ENCODE results near the gene PCDHB3.
"Not testable (repeated sequence)": the region's sequence is repeated elsewhere in the genome, so short reads cannot be mapped to it uniquely, and the experiment has no call there.

The PCDHB3 gene

DNA sequence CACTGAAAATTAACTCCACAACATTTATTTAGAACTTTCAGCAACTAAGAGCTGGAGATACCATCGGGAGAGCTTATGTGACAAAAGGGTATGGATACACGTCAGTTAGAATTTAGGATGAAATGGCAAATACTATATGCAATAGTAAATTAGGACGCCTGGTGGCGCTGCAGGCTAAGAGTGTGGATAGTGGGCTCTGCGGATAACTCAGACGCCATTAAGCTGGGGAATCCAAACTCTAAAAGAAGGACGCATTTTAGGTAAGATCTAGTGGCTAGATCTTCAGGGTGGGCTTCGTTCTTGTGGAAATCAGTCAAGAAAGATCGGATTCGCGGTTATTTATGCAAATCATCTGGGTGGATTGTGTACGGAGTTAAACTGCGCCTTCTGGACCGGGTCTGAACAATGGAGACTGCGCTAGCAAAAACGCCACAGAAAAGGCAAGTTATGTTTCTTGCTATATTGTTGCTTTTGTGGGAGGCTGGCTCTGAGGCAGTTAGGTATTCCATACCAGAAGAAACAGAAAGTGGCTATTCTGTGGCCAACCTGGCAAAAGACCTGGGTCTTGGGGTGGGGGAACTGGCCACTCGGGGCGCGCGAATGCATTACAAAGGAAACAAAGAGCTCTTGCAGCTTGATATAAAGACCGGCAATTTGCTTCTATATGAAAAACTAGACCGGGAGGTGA lies 34.9 kb downstream of the PCDHB3 start, which contains the start of gene PCDHB5:
Gene PCDHB5, plus strand, starts transcription at position 177 of the 688 bp plus-strand sequence. Its CDS starts 229 bp downstream, at position 406.
- Histone ChIP-seq H3K9me3 (ENCODE audit: control insufficient read depth, low read length) (no peaks in the 10 kb centered on the region), H3K36me3 (ENCODE audit: control insufficient read depth, insufficient read depth, low read length) (no peaks in the 10 kb centered on the region), H3K4me1 (ENCODE audit: control insufficient read depth, insufficient read depth, low read length, poor library complexity, severe bottlenecking) (no peaks in the 10 kb centered on the region), H3K27me3 (replicated peaks; ENCODE audit: control insufficient read depth, insufficient read depth, low read length, poor library complexity, severe bottlenecking) (no peaks in the 10 kb centered on the region), H3K27ac (ENCODE audit: insufficient read depth, low read length, poor library complexity, severe bottlenecking) (no peak within 1 kb of the TSS), H3K4me3 (ENCODE audit: insufficient read depth, low read depth, low read length, poor library complexity, severe bottlenecking) (no peak within 1 kb of the TSS)
- DNase-seq: no peak

DNA sequence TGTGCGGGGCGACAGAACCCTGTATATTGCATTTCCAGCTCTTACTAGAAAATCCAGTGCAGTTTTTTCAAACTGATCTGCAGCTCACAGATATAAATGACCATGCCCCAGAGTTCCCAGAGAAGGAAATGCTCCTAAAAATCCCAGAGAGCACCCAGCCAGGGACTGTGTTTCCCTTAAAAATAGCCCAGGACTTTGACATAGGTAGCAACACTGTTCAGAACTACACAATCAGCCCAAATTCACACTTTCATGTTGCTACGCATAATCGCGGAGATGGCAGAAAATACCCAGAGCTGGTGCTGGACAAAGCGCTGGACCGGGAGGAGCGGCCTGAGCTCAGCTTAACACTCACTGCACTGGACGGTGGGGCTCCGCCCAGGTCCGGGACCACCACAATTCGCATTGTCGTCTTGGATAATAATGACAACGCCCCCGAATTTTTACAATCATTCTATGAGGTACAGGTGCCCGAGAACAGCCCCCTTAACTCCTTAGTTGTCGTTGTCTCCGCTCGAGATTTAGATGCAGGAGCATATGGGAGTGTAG lies 35.5 kb downstream of the PCDHB3 start:
- H3K36me3 ChIP-seq (ENCODE audit: control insufficient read depth, insufficient read depth, low read length): no peaks in the 10 kb centered on the region
- H3K4me1 ChIP-seq (ENCODE audit: control insufficient read depth, insufficient read depth, low read length, poor library complexity, severe bottlenecking): no peaks in the 10 kb centered on the region
- no peaks in the 10 kb centered on the region for H3K9me3 ChIP-seq (ENCODE audit: control insufficient read depth, low read length)
- no peaks in the 10 kb centered on the region for H3K27me3 ChIP-seq (replicated peaks; ENCODE audit: control insufficient read depth, insufficient read depth, low read length, poor library complexity, severe bottlenecking)
- H3K4me3 ChIP-seq (ENCODE audit: insufficient read depth, low read depth, low read length, poor library complexity, severe bottlenecking): no peak overlapping the region
- H3K27ac ChIP-seq (ENCODE audit: insufficient read depth, low read length, poor library complexity, severe bottlenecking): no peak overlapping the region
- no peak for DNase-seq

DNA sequence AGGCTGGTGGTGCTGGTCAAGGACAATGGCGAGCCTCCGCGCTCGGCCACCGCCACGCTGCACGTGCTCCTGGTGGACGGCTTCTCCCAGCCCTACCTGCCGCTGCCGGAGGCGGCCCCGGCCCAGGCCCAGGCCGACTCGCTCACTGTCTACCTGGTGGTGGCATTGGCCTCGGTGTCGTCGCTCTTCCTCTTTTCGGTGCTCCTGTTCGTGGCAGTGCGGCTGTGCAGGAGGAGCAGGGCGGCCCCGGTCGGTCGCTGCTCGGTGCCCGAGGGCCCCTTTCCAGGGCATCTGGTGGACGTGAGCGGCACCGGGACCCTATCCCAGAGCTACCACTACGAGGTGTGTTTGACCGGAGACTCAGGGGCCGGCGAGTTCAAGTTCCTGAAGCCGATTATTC lies 37.1 kb downstream of the PCDHB3 start:
- H3K27ac ChIP-seq (ENCODE audit: insufficient read depth, low read length, poor library complexity, severe bottlenecking); H3K27me3 ChIP-seq (replicated peaks; ENCODE audit: control insufficient read depth, insufficient read depth, low read length, poor library complexity, severe bottlenecking); H3K36me3 ChIP-seq (ENCODE audit: control insufficient read depth, insufficient read depth, low read length); H3K4me1 ChIP-seq (ENCODE audit: control insufficient read depth, insufficient read depth, low read length, poor library complexity, severe bottlenecking); DNase-seq; H3K9me3 ChIP-seq (ENCODE audit: control insufficient read depth, low read length); H3K4me3 ChIP-seq (ENCODE audit: insufficient read depth, low read depth, low read length, poor library complexity, severe bottlenecking): not testable (repeated sequence)

DNA sequence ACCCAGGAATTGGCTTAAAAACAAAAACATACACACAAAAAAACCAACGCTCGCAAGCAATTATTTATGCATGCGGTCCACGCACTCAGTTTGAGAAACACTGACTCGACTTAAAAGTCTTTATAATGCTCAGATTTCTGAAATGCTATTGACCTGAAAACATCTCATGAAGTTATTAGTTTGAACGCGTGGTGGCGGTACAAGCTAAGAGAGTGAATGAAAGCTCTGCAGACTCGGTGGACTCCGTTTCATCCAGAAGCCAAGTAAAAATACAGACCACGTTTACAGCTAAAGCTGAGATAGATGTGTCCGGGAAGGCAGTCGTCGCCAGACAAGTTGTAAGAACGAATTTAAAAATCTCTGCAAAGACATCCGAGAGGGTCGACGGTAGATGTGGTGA lies 49.5 kb downstream of the PCDHB3 start, which contains the start of gene PCDHB6:
Gene PCDHB6, plus strand, starts transcription at position 246 of the 400 bp plus-strand sequence. CDS start 201 bp downstream, outside the sequence.
- Histone ChIP-seq H3K27ac (ENCODE audit: insufficient read depth, low read length, poor library complexity, severe bottlenecking) (no peak within 1 kb of the TSS), H3K9me3 (ENCODE audit: control insufficient read depth, low read length) (no peaks in the 10 kb centered on the region), H3K27me3 (replicated peaks; ENCODE audit: control insufficient read depth, insufficient read depth, low read length, poor library complexity, severe bottlenecking) (peaks cover 8% of the 10 kb centered on the region), H3K4me1 (ENCODE audit: control insufficient read depth, insufficient read depth, low read length, poor library complexity, severe bottlenecking) (no peaks in the 10 kb centered on the region), H3K36me3 (ENCODE audit: control insufficient read depth, insufficient read depth, low read length) (no peaks in the 10 kb centered on the region), H3K4me3 (ENCODE audit: insufficient read depth, low read depth, low read length, poor library complexity, severe bottlenecking) (no peak within 1 kb of the TSS)
- DNase-seq: no peak

DNA sequence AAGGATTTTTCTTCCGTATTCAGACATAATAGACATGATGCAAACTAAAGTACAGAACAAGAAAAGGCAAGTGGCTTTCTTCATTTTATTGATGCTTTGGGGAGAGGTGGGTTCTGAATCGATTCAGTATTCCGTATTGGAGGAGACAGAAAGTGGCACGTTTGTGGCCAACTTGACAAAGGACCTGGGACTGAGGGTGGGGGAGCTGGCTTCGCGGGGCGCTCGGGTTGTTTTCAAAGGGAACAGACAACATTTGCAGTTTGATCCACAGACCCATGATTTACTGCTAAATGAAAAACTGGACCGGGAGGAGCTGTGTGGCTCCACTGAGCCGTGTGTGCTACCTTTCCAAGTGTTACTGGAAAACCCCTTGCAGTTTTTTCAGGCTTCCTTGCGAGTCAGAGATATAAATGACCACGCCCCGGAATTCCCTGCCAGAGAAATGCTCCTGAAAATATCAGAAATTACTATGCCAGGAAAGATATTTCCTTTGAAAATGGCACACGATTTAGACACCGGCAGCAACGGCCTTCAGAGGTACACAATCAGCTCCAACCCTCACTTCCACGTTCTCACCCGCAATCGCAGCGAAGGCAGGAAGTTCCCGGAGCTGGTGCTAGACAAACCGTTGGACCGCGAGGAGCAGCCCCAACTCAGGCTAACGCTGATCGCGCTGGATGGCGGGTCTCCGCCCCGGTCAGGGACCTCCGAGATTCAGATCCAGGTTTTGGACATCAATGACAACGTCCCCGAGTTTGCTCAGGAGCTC lies 50.1 kb downstream of the PCDHB3 start:
- no peak for DNase-seq
- Histone ChIP-seq H3K4me1 (ENCODE audit: control insufficient read depth, insufficient read depth, low read length, poor library complexity, severe bottlenecking) (no peaks in the 10 kb centered on the region), H3K4me3 (ENCODE audit: insufficient read depth, low read depth, low read length, poor library complexity, severe bottlenecking) (no peak overlapping the region), H3K36me3 (ENCODE audit: control insufficient read depth, insufficient read depth, low read length) (no peaks in the 10 kb centered on the region), H3K9me3 (ENCODE audit: control insufficient read depth, low read length) (no peaks in the 10 kb centered on the region), H3K27ac (ENCODE audit: insufficient read depth, low read length, poor library complexity, severe bottlenecking) (no peak overlapping the region), H3K27me3 (replicated peaks; ENCODE audit: control insufficient read depth, insufficient read depth, low read length, poor library complexity, severe bottlenecking) (peaks cover 8% of the 10 kb centered on the region)

DNA sequence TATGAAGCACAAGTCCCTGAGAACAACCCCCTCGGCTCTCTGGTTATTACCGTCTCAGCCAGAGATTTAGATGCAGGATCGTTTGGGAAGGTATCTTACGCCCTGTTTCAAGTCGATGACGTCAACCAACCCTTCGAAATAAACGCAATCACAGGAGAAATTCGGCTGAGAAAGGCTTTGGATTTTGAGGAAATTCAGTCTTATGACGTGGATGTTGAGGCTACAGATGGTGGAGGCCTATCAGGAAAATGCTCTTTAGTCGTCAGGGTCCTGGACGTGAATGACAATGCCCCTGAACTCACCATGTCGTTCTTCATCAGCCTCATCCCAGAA lies 50.7 kb downstream of the PCDHB3 start:
- H3K27ac ChIP-seq (ENCODE audit: insufficient read depth, low read length, poor library complexity, severe bottlenecking): no peak overlapping the region
- peaks cover 12% of the 10 kb centered on the region for H3K27me3 ChIP-seq (replicated peaks; ENCODE audit: control insufficient read depth, insufficient read depth, low read length, poor library complexity, severe bottlenecking)
- H3K36me3 ChIP-seq (ENCODE audit: control insufficient read depth, insufficient read depth, low read length): no peaks in the 10 kb centered on the region
- DNase-seq: no peak
- no peaks in the 10 kb centered on the region for H3K4me1 ChIP-seq (ENCODE audit: control insufficient read depth, insufficient read depth, low read length, poor library complexity, severe bottlenecking)
- no peaks in the 10 kb centered on the region for H3K9me3 ChIP-seq (ENCODE audit: control insufficient read depth, low read length)
- H3K4me3 ChIP-seq (ENCODE audit: insufficient read depth, low read depth, low read length, poor library complexity, severe bottlenecking): no peak overlapping the region

DNA sequence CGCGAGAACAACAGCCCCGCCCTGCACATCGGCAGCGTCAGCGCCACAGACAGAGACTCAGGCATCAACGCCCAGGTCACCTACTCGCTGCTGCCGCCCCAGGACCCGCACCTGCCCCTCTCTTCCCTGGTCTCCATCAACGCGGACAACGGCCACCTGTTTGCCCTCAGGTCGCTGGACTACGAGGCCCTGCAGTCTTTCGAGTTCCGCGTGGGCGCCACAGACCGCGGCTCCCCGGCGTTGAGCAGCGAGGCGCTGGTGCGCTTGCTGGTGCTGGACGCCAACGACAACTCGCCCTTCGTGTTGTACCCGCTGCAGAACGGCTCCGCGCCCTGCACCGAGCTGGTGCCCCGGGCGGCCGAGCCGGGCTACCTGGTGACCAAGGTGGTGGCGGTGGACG lies 51.4 kb downstream of the PCDHB3 start:
- H3K4me1 ChIP-seq (ENCODE audit: control insufficient read depth, insufficient read depth, low read length, poor library complexity, severe bottlenecking); DNase-seq; H3K4me3 ChIP-seq (ENCODE audit: insufficient read depth, low read depth, low read length, poor library complexity, severe bottlenecking); H3K9me3 ChIP-seq (ENCODE audit: control insufficient read depth, low read length); H3K27ac ChIP-seq (ENCODE audit: insufficient read depth, low read length, poor library complexity, severe bottlenecking); H3K36me3 ChIP-seq (ENCODE audit: control insufficient read depth, insufficient read depth, low read length): not testable (repeated sequence)
- peaks cover 12% of the 10 kb centered on the region for H3K27me3 ChIP-seq (replicated peaks; ENCODE audit: control insufficient read depth, insufficient read depth, low read length, poor library complexity, severe bottlenecking)

DNA sequence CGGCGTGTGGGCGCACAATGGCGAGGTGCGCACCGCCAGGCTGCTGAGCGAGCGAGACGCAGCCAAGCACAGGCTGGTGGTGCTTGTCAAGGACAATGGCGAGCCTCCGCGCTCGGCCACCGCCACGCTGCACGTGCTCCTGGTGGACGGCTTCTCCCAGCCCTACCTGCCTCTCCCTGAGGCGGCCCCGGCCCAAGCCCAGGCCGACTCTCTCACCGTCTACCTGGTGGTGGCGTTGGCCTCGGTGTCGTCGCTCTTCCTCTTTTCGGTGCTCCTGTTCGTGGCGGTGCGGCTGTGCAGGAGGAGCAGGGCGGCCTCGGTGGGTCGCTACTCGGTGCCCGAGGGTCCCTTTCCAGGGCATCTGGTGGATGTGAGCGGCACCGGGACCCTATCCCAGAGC lies 51.8 kb downstream of the PCDHB3 start:
- peaks cover 12% of the 10 kb centered on the region for H3K27me3 ChIP-seq (replicated peaks; ENCODE audit: control insufficient read depth, insufficient read depth, low read length, poor library complexity, severe bottlenecking)
- not testable (repeated sequence) for H3K4me1 ChIP-seq (ENCODE audit: control insufficient read depth, insufficient read depth, low read length, poor library complexity, severe bottlenecking); DNase-seq; H3K27ac ChIP-seq (ENCODE audit: insufficient read depth, low read length, poor library complexity, severe bottlenecking); H3K9me3 ChIP-seq (ENCODE audit: control insufficient read depth, low read length); H3K4me3 ChIP-seq (ENCODE audit: insufficient read depth, low read depth, low read length, poor library complexity, severe bottlenecking); H3K36me3 ChIP-seq (ENCODE audit: control insufficient read depth, insufficient read depth, low read length)

Data from effector memory CD4-positive, alpha-beta T cell (primary cell).